Psoas muscle (tissue), 8 donors: ENCODE results near the gene COPE. TPM values are rescaled to one million over a fixed set of nuclear protein-coding genes. Genes with fewer than 3 reads are reported as not detected.

ENCODE experiments used
- ATAC-seq, 4 donors: fragments of 200-7000 bp; cut with Tn5 transposase; one replicate each; pipeline ENCODE4 v1.9.1; 2020; ENCODE audit warnings: moderate library complexity in 3 of 4, mild to moderate bottlenecking in 2 of 4
- DNase-seq, 2 donors: peaks; one replicate each; pipeline ENCODE4 v3.0.0-alpha.2; 2020
- H3K27ac ChIP-seq: fragments of 200-600 bp; one replicate; pipeline ENCODE4 v1.8.0; 2022
- H3K27me3 ChIP-seq, 3 donors: fragments of 200-600 bp in 1 of 3; one replicate each; pipeline versions ENCODE4 v1.6.1 to v1.8.0; 2013 to 2022; ENCODE audit warnings: low read length in 2 of 3, mild to moderate bottlenecking in 2 of 3, moderate library complexity in 1 of 3; ENCODE audit not compliant: insufficient read depth in 3 of 3
- H3K36me3 ChIP-seq, 2 donors: fragments of 200-600 bp in 1 of 2; one replicate each; pipeline versions ENCODE4 v1.6.1 to v1.8.0; 2013 to 2022; ENCODE audit warnings: low read depth in 1 of 2, mild to moderate bottlenecking in 1 of 2, moderate library complexity in 1 of 2; ENCODE audit not compliant: insufficient read depth in 1 of 2
- H3K4me1 ChIP-seq: fragments of 200-600 bp; one replicate; pipeline ENCODE4 v1.8.0; 2022
- H3K4me3 ChIP-seq: fragments of 200-600 bp; one replicate; pipeline ENCODE4 v1.8.0; 2022; ENCODE audit warnings: mild to moderate bottlenecking
- H3K9me3 ChIP-seq: fragments of 200-600 bp; one replicate; pipeline ENCODE4 v1.8.0; 2022
- WGBS, 3 donors: extraction: QIAGEN DNeasy Blood & Tissue Kit; methylation state at CpG; one replicate each; pipeline versions ENCODE4 v1.1.6 to v1.1.7; 2013; 5-methylcytosine and 5-hydroxymethylcytosine counted together
- intact Hi-C, 2 donors: fragments of 100-400 bp; cut with DNase I; formaldehyde crosslinking; loops; one replicate each; pipeline versions ENCODE4 v1.11.0 to v1.14.2; 2022
- polyA plus RNA-seq, 3 donors: library from polyadenylated mRNA; stranded (reverse); fragments of 200-250 nt; gene quantifications; one replicate each; pipeline ENCODE4 v1.2.3, GENCODE V29; 2013
- total RNA-seq, 4 donors: library from RNA; stranded (reverse); fragmentation: NEBNext Ultra II Directional in 2 of 4; extraction: Animal tissue kit (Norgen Biotek cat#: 25700) in 2 of 4; gene quantifications; one replicate each; pipeline versions ENCODE4 v1.2.1 to v1.2.4, GENCODE V29; 2021 to 2023
- TF ChIP-seq, protein P1 (sequence below): fragments of 200-600 bp; IDR thresholded peaks from one replicate; pipeline ENCODE4 v1.8.0; 2022; ENCODE audit warnings: antibody characterized with exemption
- donor health status: healthy with polysubstance abuse.
- donor health status: DM: no; HTN: no; CAD: no; lungs with moderate emphysema.
- donor health status: Bipolar disorder and iron deficiency.
- donor health status: healthy.
- donor health status: DM: yes; HTN: yes; CAD: no.
- donor health status: DM: no; HTN: no; CAD: no.
- donor health status: DM: no; HTN: no; CAD: no.
- donor health status: DM: yes; HTN: yes; CAD: no.

Gene COPE
- total and polyA plus RNA-seq, 7 donors, result 91.5 to 173 (median 110) TPM

GRCh38 chr19:18912933-18913332, 6.3 kb downstream of the COPE start:
- TF ChIP-seq, protein P1, sequence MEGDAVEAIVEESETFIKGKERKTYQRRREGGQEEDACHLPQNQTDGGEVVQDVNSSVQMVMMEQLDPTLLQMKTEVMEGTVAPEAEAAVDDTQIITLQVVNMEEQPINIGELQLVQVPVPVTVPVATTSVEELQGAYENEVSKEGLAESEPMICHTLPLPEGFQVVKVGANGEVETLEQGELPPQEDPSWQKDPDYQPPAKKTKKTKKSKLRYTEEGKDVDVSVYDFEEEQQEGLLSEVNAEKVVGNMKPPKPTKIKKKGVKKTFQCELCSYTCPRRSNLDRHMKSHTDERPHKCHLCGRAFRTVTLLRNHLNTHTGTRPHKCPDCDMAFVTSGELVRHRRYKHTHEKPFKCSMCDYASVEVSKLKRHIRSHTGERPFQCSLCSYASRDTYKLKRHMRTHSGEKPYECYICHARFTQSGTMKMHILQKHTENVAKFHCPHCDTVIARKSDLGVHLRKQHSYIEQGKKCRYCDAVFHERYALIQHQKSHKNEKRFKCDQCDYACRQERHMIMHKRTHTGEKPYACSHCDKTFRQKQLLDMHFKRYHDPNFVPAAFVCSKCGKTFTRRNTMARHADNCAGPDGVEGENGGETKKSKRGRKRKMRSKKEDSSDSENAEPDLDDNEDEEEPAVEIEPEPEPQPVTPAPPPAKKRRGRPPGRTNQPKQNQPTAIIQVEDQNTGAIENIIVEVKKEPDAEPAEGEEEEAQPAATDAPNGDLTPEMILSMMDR, result no peak
- Histone ChIP-seq H3K4me1 (peaks cover 5% of the 10 kb centered on the region), H3K36me3 (peaks cover 0 to 36% of the 10 kb centered on the region in 2 donors), H3K9me3 (no peaks in the 10 kb centered on the region), H3K27ac (no peak overlapping the region), H3K27me3 (no peaks in the 10 kb centered on the region), H3K4me3 (no peak overlapping the region)
- DNase-seq, result no peak
- intact Hi-C loops, result no loop called here
- ATAC-seq, result no peak
- 91 to 97% (median 94%) methylated on average over 12 to 14 of the region's 14 CpGs for WGBS, 3 donors

DNA sequence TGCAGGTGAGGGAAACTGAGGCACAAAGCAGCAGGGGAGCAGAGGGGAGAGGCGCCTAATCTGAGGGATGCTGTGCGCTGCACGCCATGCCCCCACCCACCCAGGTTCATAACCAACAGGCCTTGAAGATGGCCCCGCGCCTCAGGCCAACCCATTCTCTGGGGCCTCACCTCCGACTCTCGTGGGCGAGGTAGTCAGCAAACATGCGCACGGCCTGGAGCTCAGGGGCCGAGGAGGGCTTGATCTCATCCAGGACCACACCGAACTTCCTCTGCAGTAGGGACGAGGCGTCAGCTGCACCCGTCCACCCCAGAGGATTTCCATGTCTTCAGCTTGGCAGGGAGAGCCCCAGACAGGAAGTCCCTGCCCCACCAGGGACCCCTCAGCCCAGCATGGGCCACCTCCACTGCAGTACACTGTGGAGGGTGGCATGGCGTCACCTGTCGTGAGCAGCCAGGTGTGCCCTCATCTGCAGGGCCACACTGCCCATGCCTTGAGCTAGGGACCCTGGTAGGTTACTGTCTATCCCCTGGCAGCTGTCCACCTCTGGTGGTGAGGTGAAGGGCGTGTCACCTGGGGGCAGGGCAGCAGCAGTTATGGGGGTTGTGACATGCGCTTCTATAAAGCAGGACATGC, 8.3 kb downstream of the COPE start:
- H3K27me3 ChIP-seq, result no peaks in the 10 kb centered on the region
- no peak overlapping the region for H3K27ac ChIP-seq
- H3K4me1 ChIP-seq, result no peaks in the 10 kb centered on the region
- 93 to 97% (median 93%) methylated on average over 19 of the region's 19 CpGs for WGBS, 3 donors
- H3K36me3 ChIP-seq, result peaks cover 7 to 42% of the 10 kb centered on the region in 2 donors
- TF ChIP-seq, protein P1, result no peak
- no peaks in the 10 kb centered on the region for H3K9me3 ChIP-seq
- no peak for DNase-seq
- no peak for ATAC-seq
- intact Hi-C loops, result no loop called here
- H3K4me3 ChIP-seq, result no peak overlapping the region

- Histone ChIP-seq H3K4me1 (no peaks in the 10 kb centered on the region), H3K9me3 (no peaks in the 10 kb centered on the region), H3K27ac (no peak overlapping the region), H3K4me3 (no peak overlapping the region), H3K36me3 (peaks cover 7 to 51% of the 10 kb centered on the region in 2 donors), H3K27me3 (no peaks in the 10 kb centered on the region)
- DNase-seq (no peak), ATAC-seq (no peak)
- intact Hi-C loops, result no loop called here
- WGBS, 3 donors, result 79 to 89% (median 87%) methylated on average over 10 of the region's 10 CpGs
- TF ChIP-seq, protein P1, result no peak
These were observed 9.2 kb downstream of the COPE start for GRCh38 chr19:18910010-18910409.

DNA sequence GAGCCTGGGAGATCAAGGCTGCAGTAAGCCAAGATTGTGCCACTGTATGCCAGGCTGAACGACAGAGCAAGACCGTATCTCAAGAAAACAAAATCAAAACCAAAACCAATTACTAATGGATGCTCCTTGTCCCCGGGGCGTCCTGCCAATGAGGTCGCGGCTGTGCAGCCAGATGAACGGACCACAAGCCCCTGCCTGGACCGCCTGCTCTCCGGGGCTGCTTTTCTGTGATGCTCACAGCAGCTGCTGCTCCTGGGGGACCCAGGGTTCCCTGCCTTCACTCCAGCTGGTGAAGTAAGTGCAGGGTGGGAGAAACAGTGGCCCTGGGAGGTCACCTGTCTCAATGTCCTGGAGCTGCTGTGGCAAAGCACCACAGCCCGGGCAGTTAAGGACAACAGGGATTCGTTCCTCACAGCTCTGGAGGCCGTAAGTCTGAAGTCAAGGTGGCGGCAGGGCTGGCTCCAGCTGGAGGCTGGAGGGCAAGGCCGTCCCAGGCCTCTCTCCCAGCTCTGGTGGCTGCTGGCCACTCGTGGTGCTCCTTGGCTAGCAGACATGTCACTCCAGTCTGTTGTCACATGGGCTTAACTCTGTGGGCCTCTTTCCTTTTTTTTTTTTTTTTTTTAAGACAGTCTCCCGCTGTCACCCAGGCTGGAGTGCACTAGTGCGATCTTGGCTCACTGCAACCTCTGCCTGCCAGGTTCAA, 10.1 kb downstream of the COPE start:
- no peak overlapping the region for H3K4me3 ChIP-seq

More for the DNA sequence above, 10.1 kb downstream of the COPE start:
- H3K36me3 ChIP-seq, result peaks cover 7 to 60% of the 10 kb centered on the region in 2 donors
- H3K4me1 ChIP-seq, result no peaks in the 10 kb centered on the region
- 82 to 88% (median 87%) methylated on average over 17 of the region's 17 CpGs for WGBS, 3 donors
- TF ChIP-seq, protein P1, result no peak
- no peaks in the 10 kb centered on the region for H3K27me3 ChIP-seq
- no peak for DNase-seq
- intact Hi-C loops, result no loop called here
- H3K9me3 ChIP-seq, result no peaks in the 10 kb centered on the region
- no peak overlapping the region for H3K27ac ChIP-seq
- ATAC-seq, result no peak
